ENCODE results near the gene RPL34.

GRCh38 chr4:108619372-108620100, 840 bp upstream of the RPL34 start:
- no peak for TF ChIP-seq POLR2AphosphoS5 (IDR thresholded peaks at IDR 0.05)
- no peak for TF ChIP-seq CTCF (IDR thresholded peaks at IDR 0.05)
